NCI-H1092 (cell line): ENCODE results near the gene CEP20.

Experiments
- DNase-seq: peaks from one replicate; lab custom pipeline; 2025; lab: John Stamatoyannopoulos, UW

Gene CEP20

DNA sequence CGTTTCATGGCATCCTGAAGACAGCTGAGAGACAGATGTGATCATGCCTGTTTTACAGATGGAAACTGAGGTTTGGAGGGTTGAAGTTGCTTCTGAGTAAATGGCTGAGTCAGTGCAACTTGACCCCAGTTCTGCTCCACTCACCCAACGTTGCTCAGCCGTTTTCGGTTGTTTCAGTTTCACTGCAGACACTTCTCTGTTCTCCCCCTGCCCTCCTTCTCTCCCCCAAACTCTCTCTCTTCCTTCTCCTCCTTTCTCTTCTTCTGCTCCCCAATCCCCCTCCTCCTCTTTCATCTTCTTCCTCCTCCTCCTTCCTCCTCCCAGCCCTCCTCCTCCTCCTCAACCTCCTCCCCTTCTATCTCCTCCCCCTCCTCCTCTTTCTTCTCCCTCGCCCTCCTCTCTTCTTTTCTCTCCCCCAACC lies 9.4 kb upstream of the CEP20 start:
- DNase-seq: no peak

DNA sequence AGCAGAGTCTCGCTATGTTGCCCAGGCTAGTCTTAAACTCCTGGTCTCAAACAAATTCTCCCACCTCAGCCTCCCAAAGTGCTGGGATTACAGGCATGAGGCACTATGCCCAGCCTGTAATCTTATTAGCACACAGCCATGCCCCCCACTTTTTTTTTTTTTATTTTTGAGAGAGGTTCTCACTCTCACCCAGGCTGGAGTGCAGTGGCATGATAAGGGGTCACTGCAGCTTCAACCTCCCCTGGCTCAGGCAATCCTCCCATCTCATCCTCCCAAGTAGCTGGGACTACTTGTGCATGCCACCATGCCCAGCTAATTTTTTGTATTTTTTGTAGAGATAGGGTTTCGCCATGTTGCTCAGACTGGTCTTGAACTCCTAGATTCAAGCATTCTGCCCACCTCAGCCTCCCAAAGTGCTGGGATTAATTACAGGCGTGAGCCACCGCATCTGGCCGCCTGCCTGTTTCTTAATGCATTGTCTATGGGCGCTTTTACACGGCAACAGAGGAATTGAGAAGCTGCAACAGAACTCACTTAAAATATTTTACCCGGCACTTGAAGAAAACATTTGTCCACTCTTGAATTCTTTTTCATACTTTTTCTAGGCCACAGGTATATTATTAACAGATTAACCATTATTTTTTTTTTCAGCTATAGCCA lies 8.8 kb upstream of the CEP20 start:
- no peak for DNase-seq

DNA sequence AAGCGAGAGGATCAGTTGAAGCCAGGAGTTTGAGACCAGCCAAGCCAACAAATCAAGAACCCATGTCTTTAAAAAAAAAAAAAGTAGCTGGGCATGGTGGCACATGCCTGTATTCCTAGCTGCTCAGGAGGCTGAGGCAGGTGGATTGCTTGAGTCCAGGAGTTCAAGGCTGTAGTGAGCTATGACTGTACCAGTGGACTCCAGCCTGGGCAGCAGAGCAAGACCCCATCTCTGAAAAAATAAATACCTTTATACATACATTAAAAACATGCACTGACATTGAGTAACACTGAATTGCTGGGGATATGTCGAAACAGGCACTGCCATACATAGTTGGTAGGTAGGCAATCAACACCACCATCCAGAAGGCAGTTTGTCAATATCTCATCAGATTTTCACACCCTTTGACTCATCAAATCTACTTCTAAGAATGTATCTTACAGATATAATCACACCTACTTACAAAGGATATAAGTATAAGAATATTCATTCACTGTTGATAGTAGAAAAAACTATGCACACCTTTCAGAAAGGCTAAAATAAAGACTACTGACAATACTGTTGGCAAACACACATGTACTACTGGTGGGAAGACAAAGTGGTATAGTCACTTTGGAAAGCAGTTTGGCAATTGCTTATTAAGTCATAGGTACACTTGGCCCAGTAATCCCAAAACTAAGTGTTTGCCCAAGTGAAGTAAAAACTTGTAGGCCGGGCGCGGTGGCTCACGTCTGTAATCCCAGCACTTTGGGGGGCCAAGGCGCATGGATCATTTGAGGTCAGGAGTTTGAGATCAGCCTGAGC lies 6.4 kb upstream of the CEP20 start:
- DNase-seq: no peak

GRCh38 chr16:15891508-15891907 lies 3.1 kb upstream of the CEP20 start:
- no peak for DNase-seq

DNA sequence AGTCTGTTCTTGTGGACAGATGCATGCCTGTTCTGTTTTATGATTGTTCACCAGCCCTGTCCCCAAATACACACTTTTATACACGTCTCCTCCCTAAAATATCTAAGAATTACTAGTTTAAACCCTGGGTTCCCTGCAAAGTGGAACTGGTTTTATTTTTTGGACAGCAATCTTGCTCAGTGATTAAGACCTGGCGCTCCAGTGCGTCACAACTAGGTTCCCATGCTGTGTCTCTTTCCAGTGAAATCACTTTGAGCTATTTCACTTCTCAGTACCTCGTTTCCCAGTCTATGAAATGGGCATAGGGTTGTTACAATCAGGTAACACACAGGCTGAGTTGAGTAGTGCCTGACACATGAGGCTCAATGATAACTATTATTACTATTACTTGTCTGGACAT lies 1.1 kb downstream of the CEP20 start:
- DNase-seq: no peak

GRCh38 chr16:15886078-15886477 lies 2.3 kb downstream of the CEP20 start:
- DNase-seq: no peak

DNA sequence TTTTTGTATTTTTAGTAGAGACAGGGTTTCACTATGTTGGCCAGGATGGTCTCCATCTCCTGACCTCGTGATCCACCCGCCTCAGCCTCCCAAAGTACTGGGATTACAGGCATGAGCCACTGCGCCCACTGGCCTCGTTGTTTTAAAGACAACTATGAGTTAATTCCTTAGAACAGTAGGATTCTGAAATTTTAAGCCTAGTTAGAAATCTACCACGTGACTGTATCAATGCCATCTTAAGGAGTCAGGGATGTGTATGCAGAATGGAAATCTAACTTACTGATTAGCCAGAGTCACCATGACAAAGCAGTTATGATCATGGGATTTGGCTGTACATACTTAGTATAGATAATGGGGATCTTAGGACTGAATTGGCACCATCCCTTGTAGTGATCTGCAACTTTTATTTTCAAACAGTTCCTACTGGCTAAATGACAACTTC lies 2.8 kb downstream of the CEP20 start:
- DNase-seq: no peak

- no peak for DNase-seq
Observed at GRCh38 chr16:15882563-15882962, 5.8 kb downstream of the CEP20 start.

GRCh38 chr16:15881794-15882379 lies 6.5 kb downstream of the CEP20 start:
- DNase-seq: no peak

DNA sequence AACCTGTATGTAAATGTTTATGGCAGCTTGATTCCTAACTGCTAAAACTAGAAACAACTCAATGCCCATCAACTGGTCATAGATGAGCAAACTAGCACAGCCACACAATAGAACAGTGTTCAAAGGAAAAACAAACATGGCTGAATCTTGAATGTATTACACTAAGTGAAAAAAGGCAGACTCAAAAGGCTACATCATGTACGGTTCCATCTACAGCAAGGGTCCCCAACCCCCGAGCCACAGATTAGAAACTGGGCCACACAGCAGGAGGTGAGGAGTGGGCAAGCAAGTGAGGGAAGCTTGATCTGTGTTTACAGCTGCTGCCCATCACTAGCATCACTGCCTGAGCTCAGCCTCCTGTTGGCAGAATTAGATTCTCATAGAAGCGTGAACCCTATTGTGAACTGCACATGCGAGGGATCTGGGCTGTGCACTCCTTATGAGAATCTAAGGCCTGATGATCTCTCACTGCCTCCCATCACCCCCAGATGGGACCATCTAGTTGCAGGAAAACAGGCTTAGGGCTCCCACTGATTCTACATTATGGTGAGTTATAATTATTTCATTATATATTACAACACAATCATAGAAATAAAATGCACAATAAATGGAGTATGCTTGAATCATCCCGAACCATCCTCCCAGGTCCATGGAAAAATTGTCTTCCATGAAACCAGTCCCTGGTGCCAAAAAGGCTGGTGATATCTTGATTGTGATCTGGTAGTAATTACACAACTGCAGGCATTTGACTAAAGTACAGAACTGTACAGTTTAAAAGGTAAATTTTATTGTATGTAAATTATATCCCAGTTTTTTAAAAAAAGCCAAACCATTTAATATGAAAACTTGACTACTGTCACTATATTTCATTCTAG lies 7.7 kb downstream of the CEP20 start:
- DNase-seq: no peak

GRCh38 chr16:15879255-15879811 lies 9.1 kb downstream of the CEP20 start:
- DNase-seq: no peak

DNA sequence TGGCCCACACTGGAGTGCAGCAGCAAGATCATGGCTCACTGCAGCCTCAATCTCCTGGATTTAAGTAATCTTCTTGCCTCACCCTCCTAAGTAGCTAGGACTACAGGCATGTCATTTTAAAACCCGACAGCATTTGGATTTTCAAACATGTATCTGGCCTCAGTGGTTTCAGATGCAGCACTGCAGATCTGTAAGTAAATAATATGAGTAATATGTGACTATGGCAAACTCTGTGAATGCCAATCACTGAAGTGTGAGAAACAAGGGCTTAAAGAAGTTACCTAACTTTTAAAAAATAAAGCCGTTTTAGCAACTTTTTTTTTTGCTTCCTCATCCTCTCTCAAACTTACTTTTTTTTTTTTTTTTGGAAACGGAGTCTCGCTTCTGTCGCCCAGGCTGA lies 11.9 kb downstream of the CEP20 start:
- no peak for DNase-seq

- peak; percentile 13 for DNase-seq
Observed at GRCh38 chr16:15874745-15875314, 13.6 kb downstream of the CEP20 start.

- no peak for DNase-seq
Observed at GRCh38 chr16:15873737-15874136, 14.7 kb downstream of the CEP20 start.

- DNase-seq: no peak
Observed at GRCh38 chr16:15873301-15873700, 15.1 kb downstream of the CEP20 start.

- DNase-seq: no peak
Observed at GRCh38 chr16:15870011-15870410, 18.4 kb downstream of the CEP20 start.

DNA sequence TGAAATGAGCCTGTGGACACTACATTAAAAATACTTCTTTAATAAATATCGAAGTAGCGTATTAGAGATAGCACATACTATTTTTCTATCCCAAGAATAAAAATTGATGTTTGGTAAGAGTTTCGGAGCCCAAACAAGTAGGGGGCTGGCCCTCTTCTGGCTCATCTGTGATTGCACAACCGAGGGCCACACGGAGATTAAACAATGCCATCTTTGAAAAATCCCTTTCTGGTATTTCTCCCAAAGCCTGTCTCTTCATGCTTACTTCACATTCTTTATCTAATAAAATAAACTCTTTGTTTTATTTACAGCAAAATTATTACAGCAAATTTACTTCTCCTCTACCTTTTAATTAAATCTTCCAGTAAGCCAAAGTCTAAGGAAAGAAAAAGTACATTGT lies 22.0 kb downstream of the CEP20 start:
- no peak for DNase-seq

GRCh38 chr16:15865742-15866141 lies 22.7 kb downstream of the CEP20 start:
- DNase-seq: no peak

GRCh38 chr16:15864939-15865338 lies 23.5 kb downstream of the CEP20 start:
- DNase-seq: no peak

GRCh38 chr16:15861996-15862395 lies 26.4 kb downstream of the CEP20 start:
- no peak for DNase-seq

GRCh38 chr16:15858921-15859668 lies 29.3 kb downstream of the CEP20 start:
- no peak for DNase-seq
